ENCODE measurements around the gene HTR3C. TPM values are rescaled to one million over a fixed set of nuclear protein-coding genes. Genes with fewer than 3 reads are reported as not detected.

HTR3C gene
- total RNA-seq, 1 experiment from 2014 or later: not detected

- Histone ChIP-seq H2AFZ (ENCODE audit: low read depth, low read length, poor library complexity, severe bottlenecking) (no peak overlapping the region), H3K9ac (ENCODE audit: low read length) (no peak overlapping the region), H3K4me1 (ENCODE audit: control insufficient read depth in 1 of 2, insufficient read depth in 2 of 2, low read length in 2 of 2) (no peaks in the 10 kb centered on the region), H3K9me2 (ENCODE audit: insufficient read depth) (no peaks in the 10 kb centered on the region), H3K9me3 (ENCODE audit: control insufficient read depth in 1 of 2, insufficient read depth in 1 of 2, low read depth in 1 of 2, low read length in 2 of 2) (no peaks in the 10 kb centered on the region), H3K4me3 (replicated peaks in 1 of 2; ENCODE audit: low read depth in 1 of 2, low read length in 2 of 2) (no peak overlapping the region), H3K27me3 (ENCODE audit: insufficient read depth, low read length) (no peaks in the 10 kb centered on the region), H4K20me1 (ENCODE audit: insufficient read depth) (no peaks in the 10 kb centered on the region), H3K4me2 (ENCODE audit: low read length) (no peak overlapping the region), H3K79me2 (ENCODE audit: insufficient read depth, low read length) (no peaks in the 10 kb centered on the region), H3K36me3 (ENCODE audit: control insufficient read depth in 1 of 2, insufficient read depth in 2 of 2, low read length in 2 of 2) (no peaks in the 10 kb centered on the region), H3K27ac (ENCODE audit: low read depth, low read length) (no peak overlapping the region)
- ATAC-seq (no peak), DNase-seq (ENCODE audit: low read depth, low spot score) (no peak)
- TF ChIP-seq TCF7L2 (IDR thresholded peaks at IDR 0.05; ENCODE audit: borderline replicate concordance, extremely low read depth, insufficient read depth, insufficient read length) (no peak), EGR1 (IDR thresholded peaks at IDR 0.05; ENCODE audit: low read depth) (no peak), RAD21 (IDR thresholded peaks at IDR 0.05; ENCODE audit: low read depth) (no peak), ZBTB33 (IDR thresholded peaks at IDR 0.05; ENCODE audit: extremely low read depth, insufficient replicate concordance, low read length) (no peak), EZH2 (IDR thresholded peaks at IDR 0.05) (no peak), FOSL1 (IDR thresholded peaks at IDR 0.05; ENCODE audit: low read depth) (no peak), SP1 (IDR thresholded peaks at IDR 0.05; ENCODE audit: low read depth) (no peak), ZFX (IDR thresholded peaks at IDR 0.05) (no peak), CEBPB (IDR thresholded peaks at IDR 0.05; ENCODE audit: low read depth) (no peak), JUND (IDR thresholded peaks at IDR 0.05) (no peak), EZH2phosphoT487 (IDR thresholded peaks at IDR 0.05; ENCODE audit: borderline replicate concordance) (no peak), YY1 (IDR thresholded peaks at IDR 0.05; ENCODE audit: extremely low read depth, insufficient replicate concordance, low read depth, low read length) (no peak)
- intact Hi-C loops (cut with micrococcal nuclease): no loop called here
- ChIA-PET POLR2A (no interaction called here), CTCF (no interaction called here), RAD21 (ENCODE audit: low non-redundant PET in 1 of 2, low total read pairs in 2 of 2, uncharacterized antibody in 2 of 2, unreplicated experiment in 2 of 2) (no interaction called here)
- no TSS peak for BruUV-seq (replicated peaks)
Measured at GRCh38 chr3:184075901-184076300, 23.1 kb downstream of the HTR3C start.
